WTC11 (cell line): ENCODE results near the gene SLC25A30. TPM values are rescaled to one million over a fixed set of nuclear protein-coding genes. Genes with fewer than 3 reads are reported as not detected.
"Not testable (repeated sequence)": the region's sequence is repeated elsewhere in the genome, so short reads cannot be mapped to it uniquely, and the experiment has no call there.

ENCODE experiments used
- ATAC-seq: fragments of 200-7000 bp; cut with Tn5 transposase; 2 replicates; pipeline ENCODE4 v1.10.0; 2021; ENCODE audit warnings: mild to moderate bottlenecking, moderate library complexity
- CTCF ChIA-PET: fragments of 300-600 bp; sonication (Branson Sonifier 250); formaldehyde crosslinking; loops from one replicate; lab custom pipeline; 2021; ENCODE audit warnings: antibody characterized with exemption; lab: Charles Lee
- POLR2A ChIA-PET: fragments of 350-600 bp; sonication (Branson Sonifier 250); formaldehyde crosslinking; loops from one replicate; lab custom pipeline; 2021; ENCODE audit warnings: antibody characterized with exemption; lab: Charles Lee
- DNase-seq: peaks from one replicate; pipeline ENCODE4 v3.0.0; 2021; ENCODE audit warnings: low spot score
- H3K27ac Mint-ChIP-seq: 2 replicates; pipeline ENCODE4 v1.8.0; 2021; ENCODE audit warnings: mixed read lengths
- H3K27me3 Mint-ChIP-seq: 2 replicates; pipeline ENCODE4 v1.8.0; 2021; ENCODE audit warnings: low read depth, mild to moderate bottlenecking, moderate library complexity, mixed read lengths
- H3K36me3 Mint-ChIP-seq: 2 replicates; pipeline ENCODE4 v1.8.0; 2021; ENCODE audit warnings: mixed read lengths
- H3K4me1 Mint-ChIP-seq: 2 replicates; pipeline ENCODE4 v1.8.0; 2022; ENCODE audit warnings: mixed read lengths
- H3K4me3 Mint-ChIP-seq: 2 replicates; pipeline ENCODE4 v1.8.0; 2021; ENCODE audit warnings: mild to moderate bottlenecking, moderate library complexity, mixed read lengths
- H3K9me3 Mint-ChIP-seq: 2 replicates; pipeline ENCODE4 v1.8.0; 2021; ENCODE audit warnings: mixed read lengths
- ATF3 ChIP-seq: sonication (generic); formaldehyde crosslinking; conservative IDR thresholded peaks from 2 replicates; pipeline ENCODE4 v1.8.1; 2022; ENCODE audit warnings: mild to moderate bottlenecking, missing genetic modification reagents
- ATF6 ChIP-seq: sonication (generic); formaldehyde crosslinking; IDR thresholded peaks from 2 replicates; pipeline ENCODE4 v1.8.1; 2023; ENCODE audit warnings: mild to moderate bottlenecking, missing genetic modification reagents
- CTCF ChIP-seq: fragments of 200-600 bp; IDR thresholded peaks from 2 replicates; pipeline ENCODE4 v1.8.0; 2022; ENCODE audit warnings: antibody characterized with exemption
- E2F1 ChIP-seq: sonication (generic); formaldehyde crosslinking; IDR thresholded peaks from 2 replicates; pipeline ENCODE4 v1.8.0; 2022; ENCODE audit warnings: mild to moderate bottlenecking, missing genetic modification reagents
- FOXP1 ChIP-seq: sonication (generic); formaldehyde crosslinking; IDR thresholded peaks from 2 replicates; pipeline ENCODE4 v1.8.0; 2022; ENCODE audit warnings: missing genetic modification reagents, mild to moderate bottlenecking, moderate library complexity, borderline replicate concordance
- IRF2 ChIP-seq: sonication (generic); formaldehyde crosslinking; IDR thresholded peaks from 2 replicates; pipeline ENCODE4 v1.8.0; 2022; ENCODE audit warnings: low read depth, missing genetic modification reagents, borderline replicate concordance
- MAX ChIP-seq: sonication (generic); formaldehyde crosslinking; IDR thresholded peaks from 2 replicates; pipeline ENCODE4 v1.8.0; 2022; ENCODE audit warnings: mild to moderate bottlenecking, missing genetic modification reagents
- MLX ChIP-seq: sonication (generic); formaldehyde crosslinking; IDR thresholded peaks from 2 replicates; pipeline ENCODE4 v1.8.1; 2023; ENCODE audit warnings: mild to moderate bottlenecking, missing genetic modification reagents, moderate library complexity
- MYBL2 ChIP-seq: sonication (generic); formaldehyde crosslinking; IDR thresholded peaks from 2 replicates; pipeline ENCODE4 v1.8.1; 2023; ENCODE audit warnings: mild to moderate bottlenecking, moderate library complexity, missing genetic modification reagents
- TP53 ChIP-seq: sonication (generic); formaldehyde crosslinking; IDR thresholded peaks from 2 replicates; pipeline ENCODE4 v1.8.1; 2023; ENCODE audit warnings: mild to moderate bottlenecking, missing genetic modification reagents
- ZMAT4 ChIP-seq: fragments of 250-450 bp; sonication (Bioruptor Pico); IDR thresholded peaks from 2 replicates; pipeline ENCODE4 v1.9.0; 2021; ENCODE audit warnings: mild to moderate bottlenecking
- ZNF138 ChIP-seq: sonication (generic); formaldehyde crosslinking; conservative IDR thresholded peaks from 2 replicates; pipeline ENCODE4 v1.8.1; 2022; ENCODE audit warnings: mild to moderate bottlenecking, moderate library complexity, missing genetic modification reagents
- ZNF423 ChIP-seq: fragments of 250-450 bp; sonication (Bioruptor Pico); IDR thresholded peaks from 2 replicates; pipeline ENCODE4 v2.1.2; 2022; ENCODE audit warnings: mild to moderate bottlenecking, moderate library complexity
- ZNF512 ChIP-seq: sonication (generic); formaldehyde crosslinking; IDR thresholded peaks from 2 replicates; pipeline ENCODE4 v1.8.1; 2022; ENCODE audit warnings: missing genetic modification reagents, borderline replicate concordance
- ZNF532 ChIP-seq: fragments of 250-450 bp; sonication (Bioruptor Pico); IDR thresholded peaks from 2 replicates; pipeline ENCODE4 v1.9.0; 2021; ENCODE audit warnings: mild to moderate bottlenecking, borderline replicate concordance
- total RNA-seq: library from RNA; stranded (reverse); gene quantifications from 3 replicates; pipeline ENCODE4 v1.2.3, GENCODE V29; 2021

The SLC25A30 gene
- total RNA-seq, 1 experiment from 2014 or later, result 8.2 TPM

GRCh38 chr13:45422731-45423292 lies 4.6 kb upstream of the SLC25A30 start (continued):
- TF ChIP-seq MAX, result no peak
- TF ChIP-seq FOXP1 (CRISPR knock-in tag), result no peak
- TF ChIP-seq ZNF532 (CRISPR knock-in tag), result no peak
- no peak for TF ChIP-seq TP53 (CRISPR knock-in tag)
- TF ChIP-seq ZNF512 (CRISPR knock-in tag), result no peak
- TF ChIP-seq ATF3 (CRISPR knock-in tag), result no peak
- no peak for TF ChIP-seq CTCF

GRCh38 chr13:45419945-45420344 lies 1.8 kb upstream of the SLC25A30 start:
- ATAC-seq (no peak), DNase-seq (no peak)
- CTCF ChIA-PET, result interaction anchor here (2.4 kb wide), 1 partner anchor 26 kb away, joined by 14 read pairs; no protein-coding TSS in a partner anchor
- Mint-ChIP-seq H3K27me3 (peaks cover 30% of the 10 kb centered on the region), H3K27ac (no peak overlapping the region), H3K4me3 (no peak overlapping the region), H3K36me3 (no peaks in the 10 kb centered on the region), H3K4me1 (peaks cover 11% of the 10 kb centered on the region), H3K9me3 (no peaks in the 10 kb centered on the region)
- POLR2A ChIA-PET, result no interaction called here
- TF ChIP-seq MLX (CRISPR knock-in tag) (no peak), TP53 (CRISPR knock-in tag) (no peak), IRF2 (no peak), ZMAT4 (CRISPR knock-in tag) (no peak), ATF6 (no peak), E2F1 (CRISPR knock-in tag) (no peak), ZNF423 (CRISPR knock-in tag) (no peak), MYBL2 (CRISPR knock-in tag) (no peak), ZNF138 (CRISPR knock-in tag) (no peak)

- ATAC-seq, H3K27ac Mint-ChIP-seq, POLR2A ChIA-PET, DNase-seq, H3K4me3 Mint-ChIP-seq, H3K9me3 Mint-ChIP-seq, H3K36me3 Mint-ChIP-seq: not testable (repeated sequence)
- peaks cover 11% of the 10 kb centered on the region for H3K4me1 Mint-ChIP-seq
- CTCF ChIA-PET, result interaction anchor here (2.4 to 2.8 kb wide), 2 partner anchors 25 to 48 kb away, joined by 14 to 17 read pairs; no protein-coding TSS in a partner anchor
- H3K27me3 Mint-ChIP-seq, result peaks cover 30% of the 10 kb centered on the region
Observed at GRCh38 chr13:45419389-45419788, 1.2 kb upstream of the SLC25A30 start.
